B cell (primary cell): ENCODE results near the gene ATP1B3. TPM values are rescaled to one million over a fixed set of nuclear protein-coding genes. Genes with fewer than 3 reads are reported as not detected.

ENCODE experiments used
- ATAC-seq: fragments of 200-7000 bp; cut with Tn5 transposase; one replicate; pipeline ENCODE4 v1.10.0; 2021; ENCODE audit warnings: low read depth, mild to moderate bottlenecking, moderate number of reproducible peaks, moderate library complexity
- CTCF ChIA-PET: fragments of 350-600 bp; sonication (Branson Sonifier 250); formaldehyde crosslinking; loops from one replicate; lab custom pipeline; 2021; ENCODE audit warnings: antibody characterized with exemption, inconsistent platforms; lab: Charles Lee
- POLR2A ChIA-PET: fragments of 350-600 bp; sonication (Branson Sonifier 250); formaldehyde crosslinking; loops from one replicate; lab custom pipeline; 2021; ENCODE audit warnings: antibody characterized with exemption; lab: Charles Lee
- DNase-seq: peaks from one replicate; pipeline ENCODE4 v3.0.0; 2013
- H2AFZ ChIP-seq: 2 replicates; pipeline ENCODE4 v1.6.1; 2012; ENCODE audit warnings: mild to moderate bottlenecking, low read depth, low read length; ENCODE audit not compliant: insufficient read depth, poor library complexity, severe bottlenecking
- H3K27ac ChIP-seq, 2 donors: 1 replicate in 1 of 2; 2 replicates in 1 of 2; pipeline ENCODE4 v1.5.1; 2012 to 2013; ENCODE audit warnings: low read length in 2 of 2, mild to moderate bottlenecking in 2 of 2, moderate library complexity in 1 of 2
- H3K27me3 ChIP-seq, 4 experiments: fragments of 200-600 bp in 1 of 4; sonication (generic) in 1 of 4; replicated peaks in 1 of 4; 1 replicate in 2 of 4; 2 replicates in 2 of 4; pipeline versions ENCODE4 v1.6.1 to v1.7.0; 2013 to 2016; ENCODE audit warnings: low read length in 3 of 4, mild to moderate bottlenecking in 2 of 4, mixed read lengths in 1 of 4, moderate library complexity in 1 of 4; ENCODE audit not compliant: insufficient read depth in 4 of 4, control insufficient read depth in 3 of 4; ENCODE audit errors: control extremely low read depth in 1 of 4
- H3K36me3 ChIP-seq, 2 experiments: replicated peaks in 1 of 2; 1 replicate in 1 of 2; 2 replicates in 1 of 2; pipeline versions ENCODE4 v1.6.1 to v1.7.1; 2013; ENCODE audit warnings: low read length in 1 of 2; ENCODE audit not compliant: insufficient read depth in 2 of 2, control insufficient read depth in 1 of 2; ENCODE audit errors: control extremely low read depth in 1 of 2, extremely low read depth in 1 of 2
- H3K4me1 ChIP-seq, 2 donors: fragments of 200-600 bp in 1 of 2; sonication (generic) in 1 of 2; 1 replicate in 1 of 2; 2 replicates in 1 of 2; pipeline versions ENCODE4 v1.5.1 to v1.6.1; 2013 to 2017; ENCODE audit warnings: low read length in 2 of 2; ENCODE audit not compliant: control insufficient read depth in 2 of 2, insufficient read depth in 2 of 2
- H3K4me2 ChIP-seq: replicated peaks from 2 replicates; pipeline ENCODE3; 2012; ENCODE audit warnings: mild to moderate bottlenecking, low read depth, low read length; ENCODE audit not compliant: poor library complexity, severe bottlenecking
- H3K4me3 ChIP-seq, 5 experiments: fragments of 200-600 bp in 1 of 5; sonication (generic) in 1 of 5; 1 replicate in 3 of 5; 2 replicates in 2 of 5; pipeline versions ENCODE4 v1.5.1 to v1.7.0; 2011 to 2016; ENCODE audit warnings: low read length in 4 of 5, mild to moderate bottlenecking in 4 of 5, low read depth in 2 of 5, control low read depth in 1 of 5, moderate library complexity in 1 of 5; ENCODE audit not compliant: insufficient read depth in 1 of 5; ENCODE audit errors: control extremely low read depth in 1 of 5, extremely low read depth in 1 of 5
- H3K79me2 ChIP-seq: fragments of 200-600 bp; sonication (generic); one replicate; pipeline ENCODE4 v1.6.0; 2016; ENCODE audit warnings: low read length; ENCODE audit not compliant: control insufficient read depth, insufficient read depth
- H3K9ac ChIP-seq: fragments of 200-600 bp; sonication (generic); 2 replicates; pipeline ENCODE4 v1.6.1; 2017; ENCODE audit warnings: mild to moderate bottlenecking, low read length, moderate library complexity
- H3K9me3 ChIP-seq, 3 donors: one replicate each; pipeline versions ENCODE4 v1.6.1 to v1.7.1; 2013; ENCODE audit warnings: low read length in 2 of 3; ENCODE audit not compliant: control insufficient read depth in 2 of 3, insufficient read depth in 1 of 3; ENCODE audit errors: control extremely low read depth in 1 of 3
- H4K20me1 ChIP-seq: 2 replicates; pipeline ENCODE4 v1.6.0; 2012; ENCODE audit warnings: mild to moderate bottlenecking, low read length; ENCODE audit not compliant: insufficient read depth, control insufficient read depth, poor library complexity, severe bottlenecking
- H3K27ac Mint-ChIP-seq: one replicate; pipeline ENCODE4 v1.8.0; 2021; ENCODE audit warnings: mixed read lengths
- H3K27me3 Mint-ChIP-seq: one replicate; pipeline ENCODE4 v1.8.0; 2021; ENCODE audit warnings: mixed read lengths
- H3K4me1 Mint-ChIP-seq: one replicate; pipeline ENCODE4 v1.8.0; 2021; ENCODE audit warnings: mixed read lengths
- H3K4me3 Mint-ChIP-seq: one replicate; pipeline ENCODE4 v1.8.0; 2021; ENCODE audit warnings: mixed read lengths
- H3K9me3 Mint-ChIP-seq: one replicate; pipeline ENCODE4 v1.8.0; 2022; ENCODE audit warnings: mixed read lengths; ENCODE audit not compliant: insufficient read depth
- EZH2 ChIP-seq: IDR thresholded peaks from 2 replicates; pipeline ENCODE4 v1.6.1; 2012; ENCODE audit warnings: borderline replicate concordance, low read depth, mild to moderate bottlenecking, moderate library complexity, low read length; ENCODE audit not compliant: insufficient read depth, poor library complexity, severe bottlenecking
- WGBS: methylation state at CpG from one replicate; pipeline ENCODE4 v1.1.5; 2013; ENCODE audit warnings: missing lambda C conversion rate; ENCODE audit not compliant: insufficient coverage; 5-methylcytosine and 5-hydroxymethylcytosine counted together
- intact Hi-C: fragments of 100-400 bp; cut with micrococcal nuclease; formaldehyde crosslinking; loops from one replicate; pipeline ENCODE4 v1.10.0; 2022
- polyA plus RNA-seq: library from polyadenylated mRNA; depleted of rRNA; stranded (reverse); fragments of >200 nt; gene quantifications from 2 replicates; pipeline ENCODE4 v1.2.3, GENCODE V29; 2012
- total RNA-seq, 2 donors: library from RNA; stranded (reverse); fragments of 120-200 nt in 1 of 2; gene quantifications; 1 replicate in 1 of 2; 2 replicates in 1 of 2; pipeline versions ENCODE4 v1.2.3 to v1.2.4, GENCODE V29; 2013 to 2022
- TF ChIP-seq, protein P1 (sequence below): fragments of 200-600 bp; IDR thresholded peaks from one replicate; pipeline ENCODE4 v1.8.0; 2022; ENCODE audit warnings: antibody characterized with exemption, mild to moderate bottlenecking

ATP1B3 gene
- total and polyA plus RNA-seq, 2 donors (not counting 1 experiment from before 2014, with no cell fraction given) = 20.7 to 28.8 TPM

DNA sequence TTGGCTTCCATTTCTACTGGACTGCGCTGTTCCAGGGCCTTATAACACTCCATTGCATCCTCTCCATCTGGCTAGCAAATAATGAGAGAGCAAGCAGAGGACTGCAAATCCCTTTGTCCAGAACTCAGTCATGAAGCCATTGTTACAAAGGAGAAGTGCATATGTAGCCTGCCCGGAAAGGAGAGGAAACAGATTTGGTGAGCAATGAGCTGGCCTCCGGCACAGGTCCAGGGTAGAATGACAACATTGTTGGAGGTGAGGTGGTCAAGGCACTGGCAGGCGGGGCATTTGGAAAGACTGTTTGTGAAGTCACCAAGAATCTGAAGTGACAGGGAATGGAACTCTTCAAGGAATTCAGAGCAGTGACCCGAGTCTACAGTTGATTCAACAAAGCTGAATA lies 25.0 kb upstream of the ATP1B3 start:
- H2AFZ ChIP-seq = no peak overlapping the region
- H3K36me3 ChIP-seq = no peaks in the 10 kb centered on the region
- TF ChIP-seq, protein P1, sequence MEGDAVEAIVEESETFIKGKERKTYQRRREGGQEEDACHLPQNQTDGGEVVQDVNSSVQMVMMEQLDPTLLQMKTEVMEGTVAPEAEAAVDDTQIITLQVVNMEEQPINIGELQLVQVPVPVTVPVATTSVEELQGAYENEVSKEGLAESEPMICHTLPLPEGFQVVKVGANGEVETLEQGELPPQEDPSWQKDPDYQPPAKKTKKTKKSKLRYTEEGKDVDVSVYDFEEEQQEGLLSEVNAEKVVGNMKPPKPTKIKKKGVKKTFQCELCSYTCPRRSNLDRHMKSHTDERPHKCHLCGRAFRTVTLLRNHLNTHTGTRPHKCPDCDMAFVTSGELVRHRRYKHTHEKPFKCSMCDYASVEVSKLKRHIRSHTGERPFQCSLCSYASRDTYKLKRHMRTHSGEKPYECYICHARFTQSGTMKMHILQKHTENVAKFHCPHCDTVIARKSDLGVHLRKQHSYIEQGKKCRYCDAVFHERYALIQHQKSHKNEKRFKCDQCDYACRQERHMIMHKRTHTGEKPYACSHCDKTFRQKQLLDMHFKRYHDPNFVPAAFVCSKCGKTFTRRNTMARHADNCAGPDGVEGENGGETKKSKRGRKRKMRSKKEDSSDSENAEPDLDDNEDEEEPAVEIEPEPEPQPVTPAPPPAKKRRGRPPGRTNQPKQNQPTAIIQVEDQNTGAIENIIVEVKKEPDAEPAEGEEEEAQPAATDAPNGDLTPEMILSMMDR = no peak
- TF ChIP-seq EZH2 = no peak
- H3K79me2 ChIP-seq = no peaks in the 10 kb centered on the region
- Mint-ChIP-seq H3K4me3 (no peak overlapping the region), H3K4me1 (no peaks in the 10 kb centered on the region), H3K9me3 (no peaks in the 10 kb centered on the region), H3K27ac (no peak overlapping the region), H3K27me3 (peaks cover 24% of the 10 kb centered on the region)
- ATAC-seq = no peak
- CTCF ChIA-PET = no interaction called here
- H3K4me2 ChIP-seq = no peak overlapping the region
- no peak overlapping the region for H3K4me3 ChIP-seq
- POLR2A ChIA-PET = no interaction called here
- H3K27me3 ChIP-seq = no peaks in the 10 kb centered on the region
- intact Hi-C loops = no loop called here
- no peak overlapping the region for H3K27ac ChIP-seq
- DNase-seq = no peak
- no peaks in the 10 kb centered on the region for H4K20me1 ChIP-seq
- H3K4me1 ChIP-seq = no peaks in the 10 kb centered on the region
- 67% methylated on average over 5 of the region's 5 CpGs for WGBS
- H3K9ac ChIP-seq = no peak overlapping the region
- no peaks in the 10 kb centered on the region for H3K9me3 ChIP-seq

DNA sequence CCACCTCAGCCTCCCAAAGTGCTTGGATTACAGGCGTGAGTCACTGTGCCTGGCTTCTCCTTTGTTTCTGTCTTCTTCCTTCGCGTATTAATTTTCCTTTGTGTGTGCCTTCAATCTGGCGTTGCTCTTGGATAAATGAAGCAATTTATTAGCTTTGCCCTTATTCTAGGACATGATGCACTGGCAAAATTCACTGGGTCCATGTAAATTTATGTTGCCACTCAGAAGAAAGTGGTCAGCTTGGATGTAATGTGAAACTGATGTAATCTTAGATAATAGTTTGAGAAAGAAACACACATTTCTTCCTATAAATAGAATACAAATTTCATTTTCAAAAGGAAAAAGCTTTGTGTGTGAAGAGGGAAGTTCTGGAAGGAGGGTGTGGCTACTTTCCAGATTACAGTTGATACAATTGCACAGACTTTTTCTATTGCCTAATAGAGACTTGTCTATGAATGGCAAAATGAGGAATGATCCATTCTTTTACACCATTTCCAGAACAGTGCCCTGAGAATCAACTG lies 23.3 kb upstream of the ATP1B3 start:
- intact Hi-C loops = no loop called here
- peaks cover 18% of the 10 kb centered on the region for H3K27me3 Mint-ChIP-seq
- no peak overlapping the region for H3K9ac ChIP-seq
- ATAC-seq (no peak), DNase-seq (no peak)
- CTCF ChIA-PET = no interaction called here
- no peaks in the 10 kb centered on the region for H3K9me3 Mint-ChIP-seq
- no peaks in the 10 kb centered on the region for H4K20me1 ChIP-seq
- 93% methylated on average over 4 of the region's 4 CpGs for WGBS
- H3K4me3 Mint-ChIP-seq = no peak overlapping the region
- no peaks in the 10 kb centered on the region for H3K27me3 ChIP-seq
- H3K4me1 ChIP-seq = no peaks in the 10 kb centered on the region
- no peak overlapping the region for H3K27ac Mint-ChIP-seq
- no peaks in the 10 kb centered on the region for H3K9me3 ChIP-seq
- TF ChIP-seq, protein P1 = no peak
- TF ChIP-seq EZH2 = no peak
- POLR2A ChIA-PET = no interaction called here
- H3K4me1 Mint-ChIP-seq = no peaks in the 10 kb centered on the region
- H3K27ac ChIP-seq = no peak overlapping the region
- H3K4me2 ChIP-seq = no peak overlapping the region
- no peak overlapping the region for H3K4me3 ChIP-seq
- H2AFZ ChIP-seq = no peak overlapping the region
- no peaks in the 10 kb centered on the region for H3K79me2 ChIP-seq
- H3K36me3 ChIP-seq = no peaks in the 10 kb centered on the region
